GM20431 (cell line): ENCODE results near the gene IST1.

Experiments used
- in situ Hi-C: fragments of 300-500 bp; cut with MseI, MboI; formaldehyde crosslinking; loops from one replicate; pipeline ENCODE4 v1.15.0; 2020; ENCODE audit warnings: low sequenced_read_pairs; ENCODE audit not compliant: unreplicated experiment

IST1 gene

DNA sequence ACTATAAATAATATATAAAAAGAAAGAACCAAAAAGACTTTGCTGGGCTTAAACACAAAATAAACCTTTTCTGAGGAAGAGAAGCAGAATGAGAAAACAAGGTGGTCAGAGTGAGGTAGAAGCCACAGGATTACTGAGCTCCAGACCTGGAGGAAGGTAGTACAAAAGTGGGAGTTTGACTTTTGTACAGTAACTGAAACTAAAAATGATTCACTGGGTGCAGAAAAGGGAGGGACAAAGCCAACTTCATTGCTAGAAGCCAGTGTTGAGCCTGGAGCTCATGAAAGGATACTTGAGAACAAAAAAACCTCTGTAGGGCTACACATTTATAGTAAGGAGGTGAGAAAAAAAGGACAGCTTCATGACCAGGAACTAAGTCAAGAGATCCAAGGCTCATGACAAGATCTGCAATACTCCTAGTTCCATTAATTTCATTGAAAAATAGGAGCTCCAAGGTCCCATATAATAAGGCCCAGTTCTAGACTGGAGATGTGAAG is 59.4 kb downstream of the IST1 start:
- in situ Hi-C loops, result loop anchor here (10.0 kb wide), 1 partner anchor 310 kb away; no protein-coding TSS in a partner anchor

- in situ Hi-C loops, result loop anchor here (10.0 kb wide), 1 partner anchor 312 kb away; no protein-coding TSS in a partner anchor
Observed at GRCh38 chr16:71956486-71956885, 61.2 kb downstream of the IST1 start.

- in situ Hi-C loops, result no loop called here
Observed at GRCh38 chr16:71961066-71962039, 66.0 kb downstream of the IST1 start.

DNA sequence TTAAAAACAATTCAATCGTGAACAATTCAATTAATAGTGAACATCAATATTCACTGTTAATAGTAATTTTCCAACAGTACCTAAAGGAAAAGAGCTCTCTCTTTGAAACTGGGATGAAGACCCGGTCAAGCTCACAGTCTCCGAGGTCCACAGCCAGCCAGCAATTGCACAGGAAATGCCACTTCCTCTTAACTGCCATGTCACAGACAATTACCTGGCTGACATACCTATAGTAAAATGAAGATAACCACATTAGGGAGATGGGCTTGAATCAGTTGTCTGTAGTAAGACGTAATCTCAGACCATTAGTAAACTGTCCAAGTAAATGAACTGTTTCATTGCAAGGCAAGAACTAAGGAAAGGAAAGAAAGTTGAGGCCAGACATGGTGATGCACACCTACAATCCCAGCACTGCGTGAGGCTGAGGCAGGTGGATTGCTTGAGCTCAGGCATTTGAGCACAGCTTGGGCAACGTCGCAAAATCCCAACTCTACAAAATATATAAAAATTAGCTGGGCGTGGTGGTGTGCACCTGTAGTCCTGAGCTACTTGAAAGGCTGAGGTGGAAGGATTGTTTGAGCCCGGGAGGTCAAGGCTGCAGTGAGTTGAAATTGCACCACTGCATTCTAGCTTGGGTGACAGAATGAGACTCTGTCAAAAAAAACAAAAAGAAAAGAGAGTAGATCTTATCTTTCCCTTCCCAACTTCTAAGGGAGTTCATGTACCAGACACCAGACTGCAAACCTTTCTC is 68.0 kb downstream of the IST1 start:
- in situ Hi-C loops, result no loop called here

DNA sequence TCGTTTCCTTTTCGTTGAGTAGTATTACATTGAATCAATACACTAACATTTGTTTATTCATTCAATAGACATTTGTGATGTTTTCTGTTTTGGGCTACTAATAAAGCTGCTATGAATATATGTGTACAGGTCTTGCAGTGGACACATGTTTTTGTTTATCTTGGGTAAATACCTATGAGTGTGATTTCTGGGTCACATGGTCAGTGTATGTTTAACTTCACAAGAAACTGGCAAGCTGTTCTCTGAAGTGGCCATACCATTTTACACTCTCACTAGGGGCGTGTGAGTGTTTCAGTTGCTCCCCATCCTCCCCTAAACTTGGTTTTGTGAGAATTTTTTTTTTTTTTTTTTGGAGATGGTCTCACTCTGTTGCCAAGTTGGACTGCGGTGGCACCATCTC is 69.9 kb downstream of the IST1 start:
- in situ Hi-C loops, result no loop called here

DNA sequence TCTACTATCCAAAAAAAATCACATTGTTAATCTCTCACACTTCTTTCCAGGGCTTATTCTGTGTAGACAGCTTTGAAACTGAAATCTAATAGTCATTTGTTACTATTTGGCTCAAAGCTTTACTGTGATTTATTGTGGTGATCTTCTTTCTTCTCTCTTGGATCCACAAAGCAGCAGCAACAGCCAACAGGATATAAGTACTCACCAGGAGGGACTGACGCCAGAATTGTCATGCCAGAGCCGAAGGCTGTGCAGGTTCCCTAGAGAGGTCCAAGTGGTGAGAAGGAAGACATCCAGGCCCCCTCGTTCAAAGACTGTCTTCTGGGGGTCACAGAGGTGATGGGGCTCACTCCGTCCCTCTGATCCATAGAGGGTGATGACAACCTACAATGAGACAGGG is 71.6 kb downstream of the IST1 start:
- in situ Hi-C loops, result no loop called here

- in situ Hi-C loops, result no loop called here
Observed at GRCh38 chr16:71969353-71969752, 74.0 kb downstream of the IST1 start.

DNA sequence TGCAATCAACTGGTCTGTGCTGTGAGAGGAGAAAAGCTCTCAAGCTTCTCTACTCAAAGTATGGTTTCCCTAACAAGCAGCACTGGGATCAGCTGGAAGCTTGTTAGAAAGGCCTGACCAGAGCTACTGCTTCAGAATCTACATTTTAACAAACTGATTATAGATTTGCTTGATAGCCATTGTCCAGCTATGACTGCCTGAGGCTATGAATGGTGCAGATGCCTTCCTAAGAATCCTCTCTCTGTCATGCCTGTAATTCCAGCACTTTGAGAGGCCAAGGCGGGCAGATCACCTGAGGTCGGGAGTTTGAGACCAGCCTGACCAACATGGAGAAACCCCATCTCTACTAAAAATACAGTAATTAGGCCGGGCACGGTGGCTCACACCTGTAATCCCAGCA is 76.2 kb downstream of the IST1 start:
- in situ Hi-C loops, result no loop called here

DNA sequence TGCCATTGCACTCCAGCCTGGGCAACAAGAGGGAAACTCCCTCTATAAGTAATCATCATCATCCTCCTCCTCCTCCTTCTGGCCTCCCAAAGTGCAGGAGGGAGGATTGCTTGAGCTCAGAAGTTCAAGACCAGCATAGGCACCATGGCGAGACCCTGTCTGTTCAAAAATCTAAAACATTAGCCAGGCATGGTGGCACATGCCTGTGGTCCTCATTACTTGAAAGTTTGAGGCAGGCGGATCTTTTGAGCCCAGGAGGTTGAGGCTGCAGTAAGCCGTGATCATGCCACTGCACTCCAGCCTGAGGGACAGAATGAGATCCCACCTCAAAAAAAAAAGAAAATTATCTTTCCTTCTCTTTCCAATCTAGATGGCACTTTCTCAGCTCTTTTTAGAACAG is 77.0 kb downstream of the IST1 start:
- in situ Hi-C loops, result no loop called here

DNA sequence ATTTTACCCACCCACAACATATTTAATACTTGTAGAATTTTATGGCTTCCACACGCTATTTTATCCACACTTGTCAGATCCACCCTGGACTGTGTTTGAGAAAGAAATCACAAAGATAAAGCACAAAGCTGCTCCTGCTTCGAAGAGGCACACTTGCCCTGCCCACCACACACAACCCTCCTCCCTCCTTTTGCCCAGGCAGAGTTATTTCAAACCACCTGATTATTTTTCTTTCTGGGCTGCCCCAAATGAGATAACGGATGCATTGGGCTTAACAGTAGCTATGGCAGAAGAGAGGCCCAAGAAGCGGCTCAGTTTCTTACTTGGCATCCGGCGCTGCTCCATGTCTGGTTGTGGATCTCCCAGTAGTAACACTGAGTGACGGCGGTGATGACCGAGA is 77.7 kb downstream of the IST1 start:
- in situ Hi-C loops, result no loop called here

GRCh38 chr16:71974068-71974818 is 78.9 kb downstream of the IST1 start:
- in situ Hi-C loops, result no loop called here
